ENCODE measurements around the gene OR5A2.

GRCh38 chr11:59416613-59417012 lies 9.6 kb downstream of the OR5A2 start:
- TF ChIP-seq CTCF (IDR thresholded peaks at IDR 0.05; ENCODE audit: low read depth, low read length, poor library complexity, severe bottlenecking), result no peak
- no peak for TF ChIP-seq EZH2phosphoT487 (IDR thresholded peaks at IDR 0.05; ENCODE audit: borderline replicate concordance, low read length)

All from DOHH2 (cell line).